K562 (cell line): ENCODE results near the gene MPZL1. TPM values are rescaled to one million over a fixed set of nuclear protein-coding genes. Genes with fewer than 3 reads are reported as not detected.

Source experiments
- ATF6 ChIP-seq: sonication (generic); formaldehyde crosslinking; IDR thresholded peaks from 2 replicates; pipeline ENCODE4 v1.4.0; 2020; ENCODE audit warnings: mild to moderate bottlenecking, missing genetic modification reagents
- CEBPG ChIP-seq, 3 experiments: fragments of 200-800 bp in 1 of 3; sonication (Bioruptor generic) in 1 of 3; sonication (generic) in 1 of 3; formaldehyde crosslinking in 1 of 3; IDR thresholded peaks in 2 of 3; conservative IDR thresholded peaks in 1 of 3; 2 replicates each; pipeline versions ENCODE4 v1.6.1 to v1.8.0; 2016 to 2022; ENCODE audit warnings: missing compliant biosample characterization in 2 of 3, missing genetic modification characterization in 2 of 3, mild to moderate bottlenecking in 1 of 3, missing genetic modification reagents in 1 of 3
- ETV1 ChIP-seq: fragments of 450-650 bp; conservative IDR thresholded peaks from 2 replicates; pipeline ENCODE4 v1.6.1; 2016; ENCODE audit warnings: missing genetic modification characterization, control low read depth, low read depth, missing compliant biosample characterization
- HOXB6 ChIP-seq: fragments of 250-450 bp; sonication (Bioruptor Pico); IDR thresholded peaks from 2 replicates; pipeline ENCODE4 v1.5.1; 2022; ENCODE audit warnings: mild to moderate bottlenecking, borderline replicate concordance
- NKRF ChIP-seq: fragments of 450-650 bp; IDR thresholded peaks from 2 replicates; pipeline ENCODE4 v1.6.1; 2016; ENCODE audit warnings: borderline replicate concordance
- NRF1 ChIP-seq, 2 experiments: fragments of 450-650 bp; IDR thresholded peaks in 1 of 2; conservative IDR thresholded peaks in 1 of 2; 2 replicates each; pipeline ENCODE4 v1.6.1; 2014; ENCODE audit warnings: mild to moderate bottlenecking in 2 of 2
- RBFOX2 ChIP-seq: fragments of 200-400 bp; formaldehyde crosslinking; IDR thresholded peaks from 2 replicates; pipeline ENCODE4 v1.6.1; 2017; ENCODE audit warnings: low read depth, mild to moderate bottlenecking, low read length, moderate library complexity
- ZNF589 ChIP-seq: fragments of 200-800 bp; sonication (Bioruptor generic); IDR thresholded peaks from 2 replicates; pipeline ENCODE4 v1.6.1; 2016; ENCODE audit warnings: low read depth, missing genetic modification characterization, missing compliant biosample characterization
- polyA plus RNA-seq, 8 experiments: library from polyadenylated mRNA; depleted of rRNA in 4 of 8; stranded (reverse) in 5 of 8; unstranded in 3 of 8; fragments of >200 nt; fragmentation: Nextera tagmentation in 2 of 8; fragmentation: Illumina TruSeq in 1 of 8; extraction: Ambion mirVana in 2 of 8; extraction: Trizol in 1 of 8; gene quantifications; 2 replicates each; pipeline versions ENCODE4 v1.2.1 to v1.2.3, GENCODE V29; 2011 to 2014; ENCODE audit warnings: inconsistent platforms in 1 of 8, missing spikeins in 1 of 8
- total RNA-seq, 7 experiments: library from RNA; depleted of rRNA in 6 of 7; stranded (reverse); fragments of >200 nt in 6 of 7; fragmentation: Illumina TruSeq in 2 of 7; extraction: Trizol in 2 of 7; gene quantifications; 2 replicates each; pipeline versions ENCODE4 v1.2.1 to v1.2.3, GENCODE V29; 2011 to 2021; ENCODE audit warnings: low replicate concordance in 1 of 7

Gene MPZL1
- total and polyA plus RNA-seq, 9 of the 15 experiments (the other 6 are each of a cell fraction or from before 2014, with no cell fraction given), result 14.5 to 153 (median 66.5) TPM

DNA sequence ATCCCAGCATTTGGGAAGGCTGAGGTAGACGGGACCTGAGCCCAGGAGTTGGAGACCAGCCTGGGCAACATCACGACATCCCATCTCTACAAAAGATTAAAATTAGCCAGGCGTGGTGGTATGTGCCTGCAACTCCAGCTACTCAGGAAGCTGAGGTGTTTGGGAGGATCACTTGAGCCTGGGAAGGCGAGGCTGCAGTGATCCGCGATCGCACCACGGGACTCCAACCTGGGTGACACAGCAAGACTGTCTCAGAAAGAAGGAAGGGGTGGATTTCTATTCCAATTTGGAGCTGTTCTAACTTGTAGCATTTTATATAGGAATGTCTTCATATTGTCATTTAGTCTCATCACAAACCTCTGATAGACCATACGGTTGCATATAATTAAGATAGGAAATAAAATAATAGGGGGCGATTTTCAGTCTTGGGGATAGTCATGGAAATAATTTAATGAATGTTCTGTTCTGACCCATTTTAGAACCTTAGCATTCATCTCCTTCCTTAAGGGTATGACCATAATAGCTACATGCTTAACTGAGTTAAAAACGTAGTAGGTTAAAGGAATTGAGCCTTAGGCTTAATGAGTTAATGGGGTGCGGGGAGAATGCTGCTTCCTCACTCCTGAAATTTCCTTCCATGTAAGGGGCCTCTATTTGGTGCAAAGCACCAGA, 99.0 kb downstream of the MPZL1 start (continued):
- TF ChIP-seq ATF6 (CRISPR knock-in tag) (no peak), ETV1 (tag) (no peak), ZNF589 (CRISPR knock-in tag) (peak; percentile 78; the same call in 1 of the 2 replicates), CEBPG (CRISPR knock-in tag; IDR thresholded peaks at IDR 0.05) (no peak), CEBPG (tag; conservative IDR thresholded peaks at IDR 0.05 in 1 of 2, IDR thresholded peaks at IDR 0.05 in 1 of 2) (no peak), HOXB6 (CRISPR knock-in tag) (no peak), NKRF (no peak), RBFOX2 (no peak), NRF1 (conservative IDR thresholded peaks at IDR 0.05 in 1 of 2, IDR thresholded peaks at IDR 0.05 in 1 of 2) (no peak)
